Glutamatergic neuron (in vitro differentiated cells): ENCODE data around the gene RPL13. TPM values are rescaled to one million over a fixed set of nuclear protein-coding genes. Genes with fewer than 3 reads are reported as not detected.

Source experiments
- DNase-seq: peaks from one replicate; pipeline ENCODE4 v3.0.0; 2022
- H3K27ac Mint-ChIP-seq: one replicate; pipeline ENCODE4 v1.8.0; 2020; ENCODE audit warnings: mild to moderate bottlenecking, mixed read lengths, inconsistent platforms; ENCODE audit not compliant: unreplicated experiment
- H3K27me3 Mint-ChIP-seq: one replicate; pipeline ENCODE4 v1.8.0; 2020; ENCODE audit warnings: mild to moderate bottlenecking, moderate library complexity, mixed read lengths, inconsistent platforms; ENCODE audit not compliant: unreplicated experiment
- H3K36me3 Mint-ChIP-seq: one replicate; pipeline ENCODE4 v1.8.0; 2020; ENCODE audit warnings: mild to moderate bottlenecking, mixed read lengths, inconsistent platforms; ENCODE audit not compliant: unreplicated experiment
- H3K4me1 Mint-ChIP-seq: one replicate; pipeline ENCODE4 v1.8.0; 2020; ENCODE audit warnings: mild to moderate bottlenecking, low read depth, mixed read lengths, inconsistent platforms; ENCODE audit not compliant: unreplicated experiment
- H3K4me3 Mint-ChIP-seq: one replicate; pipeline ENCODE4 v1.8.0; 2020; ENCODE audit warnings: mild to moderate bottlenecking, mixed read lengths, inconsistent platforms; ENCODE audit not compliant: unreplicated experiment
- H3K9me3 Mint-ChIP-seq: one replicate; pipeline ENCODE4 v1.8.0; 2020; ENCODE audit warnings: mild to moderate bottlenecking, moderate library complexity, mixed read lengths, inconsistent platforms; ENCODE audit not compliant: unreplicated experiment
- CTCF ChIP-seq: fragments of 200-600 bp; sonication (generic); IDR thresholded peaks from one replicate; pipeline ENCODE4 v1.5.0; 2021; ENCODE audit not compliant: partially characterized antibody, unreplicated experiment
- total RNA-seq: library from RNA; stranded (reverse); fragmentation: NEBNext Ultra II Directional; extraction: Animal tissue kit (Norgen Biotek cat#: 25700); gene quantifications from one replicate; pipeline ENCODE4 v1.2.1, GENCODE V29; 2021; ENCODE audit not compliant: unreplicated experiment

The RPL13 gene
- total RNA-seq, 1 donor from 2014 or later, result 893 TPM

DNA sequence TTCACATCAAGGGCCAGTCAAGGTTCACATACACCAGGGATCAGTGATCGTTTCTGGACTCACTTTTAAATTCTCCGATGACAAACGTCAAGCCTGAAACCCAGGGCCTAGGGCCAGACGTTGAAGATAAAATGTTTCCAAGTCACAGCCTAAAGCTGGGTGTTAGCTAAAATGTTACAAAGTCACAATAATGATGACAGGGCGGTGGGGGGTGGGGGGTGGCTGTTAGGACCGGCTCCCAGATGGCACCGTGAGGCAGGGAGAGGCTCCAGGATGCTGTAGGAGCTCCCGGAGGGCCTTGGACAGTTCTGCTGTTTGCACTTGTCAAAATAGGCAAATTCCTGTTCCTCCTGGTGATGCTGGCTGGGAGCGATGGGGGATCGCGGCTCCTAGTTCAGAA, 16.4 kb upstream of the RPL13 start:
- no peaks in the 10 kb centered on the region for H3K36me3 Mint-ChIP-seq
- no peak for TF ChIP-seq CTCF
- H3K27ac Mint-ChIP-seq, result no peak overlapping the region
- no peak for DNase-seq
- H3K4me3 Mint-ChIP-seq, result no peak overlapping the region
- H3K4me1 Mint-ChIP-seq, result no peaks in the 10 kb centered on the region
- H3K9me3 Mint-ChIP-seq, result no peaks in the 10 kb centered on the region
- peaks cover 5% of the 10 kb centered on the region for H3K27me3 Mint-ChIP-seq

DNA sequence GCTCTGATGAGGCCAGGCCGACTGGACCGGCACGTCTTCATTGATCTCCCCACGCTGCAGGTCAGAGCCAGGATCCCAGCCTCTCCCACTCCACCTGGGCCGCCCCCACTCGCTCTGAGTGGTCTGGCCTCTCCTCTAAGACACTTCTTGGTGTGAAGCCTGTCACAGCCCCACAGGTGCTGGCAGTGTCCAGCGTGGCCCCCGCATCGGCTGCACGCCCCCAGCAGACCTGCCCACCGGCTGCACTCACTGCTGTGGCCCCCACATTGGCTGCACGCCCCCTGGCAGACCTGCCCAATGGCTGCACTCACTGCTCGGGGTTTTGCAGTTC, 15.8 kb upstream of the RPL13 start:
- Mint-ChIP-seq H3K9me3 (no peaks in the 10 kb centered on the region), H3K27ac (no peak overlapping the region), H3K4me1 (no peaks in the 10 kb centered on the region), H3K36me3 (no peaks in the 10 kb centered on the region), H3K4me3 (no peak overlapping the region), H3K27me3 (peaks cover 5% of the 10 kb centered on the region)
- no peak for DNase-seq
- TF ChIP-seq CTCF, result no peak

GRCh38 chr16:89545044-89545830, 15.2 kb upstream of the RPL13 start:
- Mint-ChIP-seq H3K4me1 (no peaks in the 10 kb centered on the region), H3K27me3 (peaks cover 5% of the 10 kb centered on the region), H3K4me3 (no peak overlapping the region), H3K36me3 (no peaks in the 10 kb centered on the region), H3K27ac (no peak overlapping the region), H3K9me3 (no peaks in the 10 kb centered on the region)
- no peak for DNase-seq
- no peak for TF ChIP-seq CTCF

- H3K9me3 Mint-ChIP-seq, result peaks cover 3% of the 10 kb centered on the region
- H3K27ac Mint-ChIP-seq, result no peak overlapping the region
- no peak overlapping the region for H3K4me3 Mint-ChIP-seq
- H3K36me3 Mint-ChIP-seq, result no peaks in the 10 kb centered on the region
- no peaks in the 10 kb centered on the region for H3K4me1 Mint-ChIP-seq
- peaks cover 5% of the 10 kb centered on the region for H3K27me3 Mint-ChIP-seq
- TF ChIP-seq CTCF, result no peak
- DNase-seq, result no peak
Observed at GRCh38 chr16:89545831-89546574, 14.5 kb upstream of the RPL13 start.

GRCh38 chr16:89546781-89547180, 13.7 kb upstream of the RPL13 start:
- no peaks in the 10 kb centered on the region for H3K36me3 Mint-ChIP-seq
- no peak for TF ChIP-seq CTCF

More at GRCh38 chr16:89546781-89547180, 13.7 kb upstream of the RPL13 start:
- H3K9me3 Mint-ChIP-seq, result peaks cover 6% of the 10 kb centered on the region
- no peak overlapping the region for H3K27ac Mint-ChIP-seq
- no peaks in the 10 kb centered on the region for H3K4me1 Mint-ChIP-seq
- no peak overlapping the region for H3K4me3 Mint-ChIP-seq
- DNase-seq, result no peak
- H3K27me3 Mint-ChIP-seq, result peaks cover 1% of the 10 kb centered on the region
